SK-N-SH treated with all-trans-retinoic acid at 6 μM for 48 hours (cell line): ENCODE data around the gene F8.

ENCODE experiments used
- ATAC-seq: fragments of 200-7000 bp; cut with Tn5 transposase; 3 replicates; pipeline ENCODE4 v1.9.1; 2020; ENCODE audit warnings: mild to moderate bottlenecking, moderate library complexity
- BACH2 ChIP-seq: fragments of 250-450 bp; sonication (Bioruptor Pico); IDR thresholded peaks from 2 replicates; pipeline ENCODE4 v1.9.0; 2021; ENCODE audit warnings: mild to moderate bottlenecking, borderline replicate concordance
- CSDC2 ChIP-seq: fragments of 250-450 bp; sonication (Bioruptor Pico); IDR thresholded peaks from 2 replicates; pipeline ENCODE4 v1.5.0; 2020; ENCODE audit warnings: mild to moderate bottlenecking, moderate library complexity
- ESRRG ChIP-seq: fragments of 250-450 bp; sonication (Bioruptor Pico); IDR thresholded peaks from 2 replicates; pipeline ENCODE4 v1.6.1; 2021; ENCODE audit warnings: mild to moderate bottlenecking
- GLIS3 ChIP-seq: fragments of 250-450 bp; sonication (Bioruptor Pico); IDR thresholded peaks from 2 replicates; pipeline ENCODE4 v1.5.0; 2020; ENCODE audit warnings: mild to moderate bottlenecking, moderate library complexity
- OSR1 ChIP-seq: fragments of 250-450 bp; sonication (Bioruptor Pico); IDR thresholded peaks from 2 replicates; pipeline ENCODE4 v1.8.0; 2022; ENCODE audit warnings: moderate library complexity, mild to moderate bottlenecking, inconsistent platforms
- PPARA ChIP-seq: fragments of 250-450 bp; sonication (Bioruptor Pico); IDR thresholded peaks from 2 replicates; pipeline ENCODE4 v1.5.0; 2020; ENCODE audit warnings: mild to moderate bottlenecking, borderline replicate concordance
- RARB ChIP-seq: fragments of 250-450 bp; sonication (Bioruptor Pico); IDR thresholded peaks from 2 replicates; pipeline ENCODE4 v1.8.0; 2021; ENCODE audit warnings: mild to moderate bottlenecking, moderate library complexity
- SNAI2 ChIP-seq: fragments of 250-450 bp; sonication (Bioruptor Pico); IDR thresholded peaks from 2 replicates; pipeline ENCODE4 v1.5.0; 2020; ENCODE audit warnings: mild to moderate bottlenecking, moderate library complexity
- TOX ChIP-seq: fragments of 250-450 bp; sonication (Bioruptor Pico); IDR thresholded peaks from 2 replicates; pipeline ENCODE4 v1.8.0; 2021; ENCODE audit warnings: mild to moderate bottlenecking, moderate library complexity, borderline replicate concordance
- ZC3H10 ChIP-seq: fragments of 250-450 bp; sonication (Bioruptor Pico); IDR thresholded peaks from 2 replicates; pipeline ENCODE4 v1.5.1; 2021; ENCODE audit warnings: mild to moderate bottlenecking, moderate library complexity
- ZFP3 ChIP-seq: fragments of 250-450 bp; sonication (Bioruptor Pico); IDR thresholded peaks from 2 replicates; pipeline ENCODE4 v1.5.0; 2020; ENCODE audit warnings: mild to moderate bottlenecking, moderate library complexity
- ZFP30 ChIP-seq: fragments of 450-650 bp; formaldehyde crosslinking; IDR thresholded peaks from 2 replicates; pipeline ENCODE4 v1.5.0; 2022; ENCODE audit warnings: mild to moderate bottlenecking, moderate library complexity
- ZNF565 ChIP-seq: fragments of 450-650 bp; formaldehyde crosslinking; conservative IDR thresholded peaks from 2 replicates; pipeline ENCODE4 v1.5.0; 2020; ENCODE audit warnings: low read depth, mild to moderate bottlenecking, moderate library complexity
- ZNF8 ChIP-seq: fragments of 450-650 bp; formaldehyde crosslinking; IDR thresholded peaks from 2 replicates; pipeline ENCODE4 v1.5.0; 2020; ENCODE audit warnings: mild to moderate bottlenecking, moderate library complexity
- TF ChIP-seq, protein P1 (sequence below): fragments of 250-450 bp; sonication (Bioruptor Pico); IDR thresholded peaks from 2 replicates; pipeline ENCODE4 v1.5.0; 2020; ENCODE audit warnings: mild to moderate bottlenecking, moderate library complexity
- TF ChIP-seq, protein P2 (sequence below): fragments of 250-450 bp; sonication (Bioruptor Pico); IDR thresholded peaks from 2 replicates; pipeline ENCODE4 v1.5.1; 2021; ENCODE audit warnings: mild to moderate bottlenecking, moderate library complexity
- TF ChIP-seq, protein P3 (sequence below): fragments of 250-450 bp; sonication (Bioruptor Pico); IDR thresholded peaks from 2 replicates; pipeline ENCODE4 v1.8.0; 2021; ENCODE audit warnings: low read depth, mild to moderate bottlenecking, moderate library complexity, borderline replicate concordance
- TF ChIP-seq, protein P4 (sequence below): fragments of 250-450 bp; sonication (Bioruptor Pico); IDR thresholded peaks from 2 replicates; pipeline ENCODE4 v1.8.0; 2020; ENCODE audit warnings: mild to moderate bottlenecking, moderate library complexity, borderline replicate concordance
- TF ChIP-seq, protein P5 (sequence below): fragments of 250-450 bp; sonication (Bioruptor Pico); IDR thresholded peaks from 2 replicates; pipeline ENCODE4 v1.5.1; 2020; ENCODE audit warnings: low read depth, mild to moderate bottlenecking, moderate library complexity

F8 gene

DNA sequence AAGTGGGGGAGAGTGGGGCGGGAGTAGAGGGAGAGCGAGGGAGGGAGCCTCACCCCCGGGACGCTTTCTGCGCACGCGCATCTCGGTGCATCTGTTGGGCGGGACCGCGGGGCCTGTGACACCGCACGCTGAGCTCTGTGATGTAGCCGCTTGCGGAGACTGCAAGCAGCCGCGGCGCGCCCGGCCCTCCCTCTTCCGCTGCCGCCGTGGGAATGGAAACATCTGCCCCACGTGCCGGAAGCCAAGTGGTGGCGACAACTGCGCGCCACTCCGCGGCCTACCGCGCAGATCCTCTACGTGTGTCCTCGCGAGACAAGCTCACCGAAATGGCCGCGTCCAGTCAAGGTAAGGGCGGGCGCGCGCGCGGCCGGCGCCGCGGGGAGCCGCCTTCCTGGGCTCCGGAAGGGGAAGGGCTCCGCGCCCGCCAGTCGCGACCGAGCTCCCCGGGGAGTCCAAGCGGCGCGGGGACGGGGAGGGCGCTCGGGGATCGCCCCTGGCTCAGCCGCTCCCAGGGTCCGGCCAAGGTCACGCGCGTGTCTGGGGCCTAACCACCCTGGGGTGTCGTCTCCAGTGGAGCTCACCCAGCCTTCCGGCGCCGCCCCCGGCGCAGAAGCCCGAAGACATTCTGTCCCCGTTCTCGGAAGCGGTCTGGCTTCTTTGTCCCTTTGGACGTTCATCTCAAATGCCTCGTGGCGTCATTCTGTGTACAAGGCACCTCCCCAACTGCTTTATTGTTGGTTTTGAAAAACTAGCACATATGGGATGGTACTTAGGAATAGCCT lies 4.4 kb upstream of the F8 start, which contains the start of gene FUNDC2:
Gene FUNDC2, plus strand, starts transcription at position 118 of the 782 bp plus-strand sequence. Its CDS starts 95 bp downstream, at position 213.
- ATAC-seq: peak; percentile 93
- TF ChIP-seq, protein P1, sequence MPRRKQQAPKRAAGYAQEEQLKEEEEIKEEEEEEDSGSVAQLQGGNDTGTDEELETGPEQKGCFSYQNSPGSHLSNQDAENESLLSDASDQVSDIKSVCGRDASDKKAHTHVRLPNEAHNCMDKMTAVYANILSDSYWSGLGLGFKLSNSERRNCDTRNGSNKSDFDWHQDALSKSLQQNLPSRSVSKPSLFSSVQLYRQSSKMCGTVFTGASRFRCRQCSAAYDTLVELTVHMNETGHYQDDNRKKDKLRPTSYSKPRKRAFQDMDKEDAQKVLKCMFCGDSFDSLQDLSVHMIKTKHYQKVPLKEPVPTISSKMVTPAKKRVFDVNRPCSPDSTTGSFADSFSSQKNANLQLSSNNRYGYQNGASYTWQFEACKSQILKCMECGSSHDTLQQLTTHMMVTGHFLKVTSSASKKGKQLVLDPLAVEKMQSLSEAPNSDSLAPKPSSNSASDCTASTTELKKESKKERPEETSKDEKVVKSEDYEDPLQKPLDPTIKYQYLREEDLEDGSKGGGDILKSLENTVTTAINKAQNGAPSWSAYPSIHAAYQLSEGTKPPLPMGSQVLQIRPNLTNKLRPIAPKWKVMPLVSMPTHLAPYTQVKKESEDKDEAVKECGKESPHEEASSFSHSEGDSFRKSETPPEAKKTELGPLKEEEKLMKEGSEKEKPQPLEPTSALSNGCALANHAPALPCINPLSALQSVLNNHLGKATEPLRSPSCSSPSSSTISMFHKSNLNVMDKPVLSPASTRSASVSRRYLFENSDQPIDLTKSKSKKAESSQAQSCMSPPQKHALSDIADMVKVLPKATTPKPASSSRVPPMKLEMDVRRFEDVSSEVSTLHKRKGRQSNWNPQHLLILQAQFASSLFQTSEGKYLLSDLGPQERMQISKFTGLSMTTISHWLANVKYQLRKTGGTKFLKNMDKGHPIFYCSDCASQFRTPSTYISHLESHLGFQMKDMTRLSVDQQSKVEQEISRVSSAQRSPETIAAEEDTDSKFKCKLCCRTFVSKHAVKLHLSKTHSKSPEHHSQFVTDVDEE (CRISPR knock-in tag): 0 out of 2 replicates have a peak, but pooled peaks have one; percentile 32
- TF ChIP-seq ZC3H10 (CRISPR knock-in tag): no peak

DNA sequence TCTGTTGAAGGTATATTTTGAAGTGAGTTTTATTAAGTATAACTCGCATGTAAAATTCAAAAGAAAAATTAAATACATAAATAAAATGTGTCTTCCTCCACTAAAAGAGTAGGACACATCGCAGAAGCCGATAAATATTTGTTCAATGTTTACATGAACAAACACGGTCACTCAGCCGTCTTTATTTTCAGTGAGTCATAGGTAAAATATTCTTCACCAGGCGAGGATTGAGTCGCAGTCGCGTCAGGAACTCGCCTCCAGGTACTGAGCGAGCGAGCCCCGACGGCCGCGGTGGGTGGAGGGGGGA lies 3.9 kb upstream of the F8 start:
- TF ChIP-seq, protein P2, sequence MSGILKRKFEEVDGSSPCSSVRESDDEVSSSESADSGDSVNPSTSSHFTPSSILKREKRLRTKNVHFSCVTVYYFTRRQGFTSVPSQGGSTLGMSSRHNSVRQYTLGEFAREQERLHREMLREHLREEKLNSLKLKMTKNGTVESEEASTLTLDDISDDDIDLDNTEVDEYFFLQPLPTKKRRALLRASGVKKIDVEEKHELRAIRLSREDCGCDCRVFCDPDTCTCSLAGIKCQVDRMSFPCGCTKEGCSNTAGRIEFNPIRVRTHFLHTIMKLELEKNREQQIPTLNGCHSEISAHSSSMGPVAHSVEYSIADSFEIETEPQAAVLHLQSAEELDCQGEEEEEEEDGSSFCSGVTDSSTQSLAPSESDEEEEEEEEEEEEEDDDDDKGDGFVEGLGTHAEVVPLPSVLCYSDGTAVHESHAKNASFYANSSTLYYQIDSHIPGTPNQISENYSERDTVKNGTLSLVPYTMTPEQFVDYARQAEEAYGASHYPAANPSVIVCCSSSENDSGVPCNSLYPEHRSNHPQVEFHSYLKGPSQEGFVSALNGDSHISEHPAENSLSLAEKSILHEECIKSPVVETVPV (CRISPR knock-in tag): no peak
- TF ChIP-seq ESRRG (CRISPR knock-in tag) (no peak), RARB (CRISPR knock-in tag) (no peak), ZFP30 (CRISPR knock-in tag) (no peak), ZFP3 (CRISPR knock-in tag) (no peak), PPARA (CRISPR knock-in tag) (no peak), ZNF565 (CRISPR knock-in tag) (no peak), GLIS3 (no peak), ZNF8 (CRISPR knock-in tag) (no peak)
- TF ChIP-seq, protein P3, sequence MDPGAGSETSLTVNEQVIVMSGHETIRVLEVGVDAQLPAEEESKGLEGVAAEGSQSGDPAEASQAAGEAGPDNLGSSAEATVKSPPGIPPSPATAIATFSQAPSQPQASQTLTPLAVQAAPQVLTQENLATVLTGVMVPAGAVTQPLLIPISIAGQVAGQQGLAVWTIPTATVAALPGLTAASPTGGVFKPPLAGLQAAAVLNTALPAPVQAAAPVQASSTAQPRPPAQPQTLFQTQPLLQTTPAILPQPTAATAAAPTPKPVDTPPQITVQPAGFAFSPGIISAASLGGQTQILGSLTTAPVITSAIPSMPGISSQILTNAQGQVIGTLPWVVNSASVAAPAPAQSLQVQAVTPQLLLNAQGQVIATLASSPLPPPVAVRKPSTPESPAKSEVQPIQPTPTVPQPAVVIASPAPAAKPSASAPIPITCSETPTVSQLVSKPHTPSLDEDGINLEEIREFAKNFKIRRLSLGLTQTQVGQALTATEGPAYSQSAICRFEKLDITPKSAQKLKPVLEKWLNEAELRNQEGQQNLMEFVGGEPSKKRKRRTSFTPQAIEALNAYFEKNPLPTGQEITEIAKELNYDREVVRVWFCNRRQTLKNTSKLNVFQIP (CRISPR knock-in tag): no peak
- TF ChIP-seq, protein P4, sequence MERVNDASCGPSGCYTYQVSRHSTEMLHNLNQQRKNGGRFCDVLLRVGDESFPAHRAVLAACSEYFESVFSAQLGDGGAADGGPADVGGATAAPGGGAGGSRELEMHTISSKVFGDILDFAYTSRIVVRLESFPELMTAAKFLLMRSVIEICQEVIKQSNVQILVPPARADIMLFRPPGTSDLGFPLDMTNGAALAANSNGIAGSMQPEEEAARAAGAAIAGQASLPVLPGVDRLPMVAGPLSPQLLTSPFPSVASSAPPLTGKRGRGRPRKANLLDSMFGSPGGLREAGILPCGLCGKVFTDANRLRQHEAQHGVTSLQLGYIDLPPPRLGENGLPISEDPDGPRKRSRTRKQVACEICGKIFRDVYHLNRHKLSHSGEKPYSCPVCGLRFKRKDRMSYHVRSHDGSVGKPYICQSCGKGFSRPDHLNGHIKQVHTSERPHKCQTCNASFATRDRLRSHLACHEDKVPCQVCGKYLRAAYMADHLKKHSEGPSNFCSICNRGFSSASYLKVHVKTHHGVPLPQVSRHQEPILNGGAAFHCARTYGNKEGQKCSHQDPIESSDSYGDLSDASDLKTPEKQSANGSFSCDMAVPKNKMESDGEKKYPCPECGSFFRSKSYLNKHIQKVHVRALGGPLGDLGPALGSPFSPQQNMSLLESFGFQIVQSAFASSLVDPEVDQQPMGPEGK (CRISPR knock-in tag): no peak
- ATAC-seq: no peak

DNA sequence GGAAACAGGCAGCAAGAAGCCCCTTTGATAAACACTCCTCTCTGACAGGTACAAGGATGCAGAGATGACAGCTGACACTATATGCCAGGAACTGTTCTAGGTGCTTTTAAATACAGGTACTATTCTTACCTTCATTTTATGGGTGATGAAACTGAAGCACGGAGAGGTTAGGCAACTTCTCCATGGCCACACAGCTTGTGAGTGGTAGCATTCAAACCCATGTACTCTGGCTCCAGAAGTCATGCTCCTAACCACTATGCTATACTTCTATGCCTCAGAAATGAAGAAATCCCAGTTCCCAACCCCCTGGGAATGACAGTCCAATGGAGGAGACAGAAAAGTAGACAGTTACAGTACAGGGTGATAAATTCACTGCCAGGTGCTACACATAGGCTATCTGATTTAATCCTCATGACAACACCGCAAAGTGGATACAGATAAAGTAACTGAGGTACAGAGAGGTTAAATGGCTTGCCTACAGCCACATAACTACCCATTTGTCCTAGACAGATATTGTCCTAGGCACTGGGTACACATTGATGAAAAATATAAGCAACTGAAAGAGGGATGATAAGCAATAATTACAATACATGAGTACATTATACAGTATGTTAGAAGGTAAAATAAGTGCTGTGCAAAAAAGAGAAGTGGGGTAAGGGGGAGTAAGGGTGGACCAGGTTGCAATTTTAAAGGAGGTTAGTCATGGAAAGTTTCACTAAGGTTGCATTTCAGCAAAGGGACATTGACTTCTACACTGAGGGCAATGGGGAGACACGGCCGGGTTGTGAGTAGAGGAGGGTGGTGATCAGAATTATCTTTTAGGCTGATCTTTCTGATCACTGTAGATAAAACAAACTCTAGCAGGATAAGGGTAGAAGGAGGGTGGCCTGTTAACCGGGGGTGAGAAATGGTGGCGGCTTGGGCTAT lies 1.6 kb upstream of the F8 start:
- ATAC-seq: no peak
- no peak for TF ChIP-seq OSR1 (CRISPR knock-in tag)
- TF ChIP-seq, protein P3 (CRISPR knock-in tag): no peak
- no peak for TF ChIP-seq CSDC2 (CRISPR knock-in tag)
- no peak for TF ChIP-seq TOX (CRISPR knock-in tag)
- no peak for TF ChIP-seq ZFP30 (CRISPR knock-in tag)
- TF ChIP-seq, protein P1 (CRISPR knock-in tag): no peak
- TF ChIP-seq ZNF565 (CRISPR knock-in tag): no peak
- TF ChIP-seq ZNF8 (CRISPR knock-in tag): no peak
- TF ChIP-seq, protein P2 (CRISPR knock-in tag): no peak
- no peak for TF ChIP-seq SNAI2
- no peak for TF ChIP-seq GLIS3
- TF ChIP-seq, protein P5, sequence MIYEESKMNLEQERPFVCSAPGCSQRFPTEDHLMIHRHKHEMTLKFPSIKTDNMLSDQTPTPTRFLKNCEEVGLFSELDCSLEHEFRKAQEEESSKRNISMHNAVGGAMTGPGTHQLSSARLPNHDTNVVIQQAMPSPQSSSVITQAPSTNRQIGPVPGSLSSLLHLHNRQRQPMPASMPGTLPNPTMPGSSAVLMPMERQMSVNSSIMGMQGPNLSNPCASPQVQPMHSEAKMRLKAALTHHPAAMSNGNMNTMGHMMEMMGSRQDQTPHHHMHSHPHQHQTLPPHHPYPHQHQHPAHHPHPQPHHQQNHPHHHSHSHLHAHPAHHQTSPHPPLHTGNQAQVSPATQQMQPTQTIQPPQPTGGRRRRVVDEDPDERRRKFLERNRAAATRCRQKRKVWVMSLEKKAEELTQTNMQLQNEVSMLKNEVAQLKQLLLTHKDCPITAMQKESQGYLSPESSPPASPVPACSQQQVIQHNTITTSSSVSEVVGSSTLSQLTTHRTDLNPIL (CRISPR knock-in tag): no peak
- no peak for TF ChIP-seq BACH2 (CRISPR knock-in tag)
